Adrenal gland (tissue), 5 donors: Measurements from ENCODE around the gene RASSF4.

Source experiments
- POLR2A ChIP-seq, 2 donors: fragments of 450-650 bp; IDR thresholded peaks; one replicate each; pipeline ENCODE4 v1.6.1; 2017; ENCODE audit warnings: antibody characterized with exemption in 2 of 2, mild to moderate bottlenecking in 2 of 2, moderate library complexity in 1 of 2
- TF ChIP-seq, protein P1 (sequence below), 6 experiments: fragments of 450-650 bp in 4 of 6; fragments of 200-600 bp in 2 of 6; sonication (generic) in 1 of 6; IDR thresholded peaks; 1 replicate in 5 of 6; 2 replicates in 1 of 6; pipeline versions ENCODE4 v1.5.1 to v1.8.0; 2016 to 2021; ENCODE audit warnings: antibody characterized with exemption in 6 of 6, mild to moderate bottlenecking in 2 of 6, moderate library complexity in 1 of 6
- donor health status: DM: no; HTN: no; CAD: no.

DNA sequence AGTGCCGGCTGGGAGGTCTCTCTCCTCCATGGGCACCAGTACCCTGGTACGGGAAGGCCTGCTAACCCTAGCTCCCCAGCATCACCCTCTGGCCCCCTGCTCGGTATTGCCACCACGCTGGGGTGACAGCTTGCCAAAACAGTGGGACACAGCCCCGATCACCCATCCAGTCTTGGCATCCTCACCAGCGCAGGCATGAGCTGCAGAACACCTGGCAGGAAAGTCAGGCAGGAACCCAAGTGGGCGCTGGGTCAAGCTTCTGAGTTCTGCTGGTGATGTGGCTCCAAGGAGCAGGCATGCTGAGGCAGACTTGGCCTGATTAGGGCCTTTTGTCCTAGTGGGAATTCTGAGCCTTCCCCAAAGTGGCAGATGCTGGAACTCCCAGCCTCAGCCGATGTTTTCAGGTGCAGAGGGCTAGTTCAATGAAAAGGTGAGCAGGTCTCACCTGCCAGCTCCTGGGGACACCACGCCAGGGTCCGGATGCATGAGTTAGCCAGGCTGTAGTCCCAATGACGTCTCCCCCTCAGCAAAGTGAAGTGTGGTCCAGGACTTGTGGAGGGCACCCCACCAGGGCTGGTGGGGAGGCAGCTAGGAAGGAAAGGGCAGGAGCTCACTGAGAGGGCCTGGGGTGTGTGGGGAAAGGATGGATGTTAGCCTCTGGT lies 32.6 kb downstream of the RASSF4 start:
- TF ChIP-seq, protein P1, sequence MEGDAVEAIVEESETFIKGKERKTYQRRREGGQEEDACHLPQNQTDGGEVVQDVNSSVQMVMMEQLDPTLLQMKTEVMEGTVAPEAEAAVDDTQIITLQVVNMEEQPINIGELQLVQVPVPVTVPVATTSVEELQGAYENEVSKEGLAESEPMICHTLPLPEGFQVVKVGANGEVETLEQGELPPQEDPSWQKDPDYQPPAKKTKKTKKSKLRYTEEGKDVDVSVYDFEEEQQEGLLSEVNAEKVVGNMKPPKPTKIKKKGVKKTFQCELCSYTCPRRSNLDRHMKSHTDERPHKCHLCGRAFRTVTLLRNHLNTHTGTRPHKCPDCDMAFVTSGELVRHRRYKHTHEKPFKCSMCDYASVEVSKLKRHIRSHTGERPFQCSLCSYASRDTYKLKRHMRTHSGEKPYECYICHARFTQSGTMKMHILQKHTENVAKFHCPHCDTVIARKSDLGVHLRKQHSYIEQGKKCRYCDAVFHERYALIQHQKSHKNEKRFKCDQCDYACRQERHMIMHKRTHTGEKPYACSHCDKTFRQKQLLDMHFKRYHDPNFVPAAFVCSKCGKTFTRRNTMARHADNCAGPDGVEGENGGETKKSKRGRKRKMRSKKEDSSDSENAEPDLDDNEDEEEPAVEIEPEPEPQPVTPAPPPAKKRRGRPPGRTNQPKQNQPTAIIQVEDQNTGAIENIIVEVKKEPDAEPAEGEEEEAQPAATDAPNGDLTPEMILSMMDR (IDR thresholded peaks at IDR 0.05), result no peak
- TF ChIP-seq POLR2A (IDR thresholded peaks at IDR 0.05), result no peak
